IPS DF 6.9 (cell line): ENCODE data around the gene HIVEP1.

ENCODE experiments used
- DNase-seq: peaks from one replicate; pipeline ENCODE4 v3.0.0-alpha.2; 2013; ENCODE audit warnings: low read depth, low spot score
- H3K27ac ChIP-seq: one replicate; pipeline ENCODE4 v1.5.1; 2013; ENCODE audit warnings: low read length, control low read depth
- H3K27me3 ChIP-seq: 2 replicates; pipeline ENCODE4 v1.6.1; 2013; ENCODE audit warnings: mild to moderate bottlenecking, low read length; ENCODE audit not compliant: control insufficient read depth, insufficient read depth
- H3K36me3 ChIP-seq: 2 replicates; pipeline ENCODE4 v1.6.1; 2013; ENCODE audit warnings: low read length; ENCODE audit not compliant: control insufficient read depth, insufficient read depth
- H3K4me1 ChIP-seq: 2 replicates; pipeline ENCODE4 v1.6.1; 2013; ENCODE audit warnings: low read length; ENCODE audit not compliant: control insufficient read depth, insufficient read depth
- H3K4me3 ChIP-seq: 2 replicates; pipeline ENCODE4 v1.5.1; 2013; ENCODE audit warnings: mild to moderate bottlenecking, low read length
- H3K9me3 ChIP-seq: 2 replicates; pipeline ENCODE4 v1.6.1; 2013; ENCODE audit warnings: low read length, inconsistent platforms; ENCODE audit not compliant: control insufficient read depth, insufficient read depth
- WGBS: extraction: QIAGEN DNeasy Blood & Tissue Kit; methylation state at CpG from one replicate; pipeline ENCODE4 v1.1.7; 2013; ENCODE audit warnings: mixed read lengths, missing lambda C conversion rate; ENCODE audit not compliant: insufficient read length, insufficient coverage; 5-methylcytosine and 5-hydroxymethylcytosine counted together

HIVEP1 gene

GRCh38 chr6:12115001-12115400 lies 102.9 kb downstream of the HIVEP1 start:
- no peak overlapping the region for H3K27ac ChIP-seq
- no peaks in the 10 kb centered on the region for H3K27me3 ChIP-seq
- no peaks in the 10 kb centered on the region for H3K9me3 ChIP-seq
- DNase-seq = no peak
- WGBS = no CpG with 5 or more reads among the region's 1 CpG
- no peak overlapping the region for H3K4me3 ChIP-seq
- H3K36me3 ChIP-seq = no peaks in the 10 kb centered on the region
- 0 out of 2 replicates have a peak, but pooled peaks cover 1% of the 10 kb centered on the region for H3K4me1 ChIP-seq

DNA sequence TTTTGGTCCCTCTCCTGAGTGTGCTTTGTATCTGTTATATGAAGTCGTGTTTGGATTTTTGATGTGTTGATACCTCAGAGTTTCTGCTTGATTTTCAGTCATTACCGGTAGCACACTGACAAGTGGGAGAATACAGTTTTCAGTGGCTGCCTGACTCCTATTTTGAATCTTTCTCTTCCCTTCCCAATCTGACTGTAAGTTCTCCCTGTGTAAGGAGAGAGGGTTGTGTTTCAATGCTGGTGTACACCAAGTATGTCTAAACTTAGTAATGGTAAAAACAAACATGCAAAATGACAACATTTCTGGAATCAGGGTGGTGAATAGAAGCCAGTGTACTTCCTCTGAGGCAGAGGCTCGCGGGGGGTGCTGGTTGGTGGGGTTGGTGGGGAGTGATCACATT lies 103.4 kb downstream of the HIVEP1 start:
- Histone ChIP-seq H3K36me3 (no peaks in the 10 kb centered on the region), H3K27me3 (no peaks in the 10 kb centered on the region), H3K27ac (no peak overlapping the region), H3K4me3 (no peak overlapping the region), H3K4me1 (0 out of 2 replicates have a peak, but pooled peaks cover 1% of the 10 kb centered on the region), H3K9me3 (no peaks in the 10 kb centered on the region)
- DNase-seq = no peak
- no CpG with 5 or more reads among the region's 4 CpGs for WGBS

- WGBS = no CpG with 5 or more reads among the region's 2 CpGs
- H3K4me3 ChIP-seq = no peak overlapping the region
- DNase-seq = no peak
- no peaks in the 10 kb centered on the region for H3K9me3 ChIP-seq
- H3K27me3 ChIP-seq = no peaks in the 10 kb centered on the region
- peaks cover 5% of the 10 kb centered on the region; the same call in 1 of the 2 replicates for H3K36me3 ChIP-seq
- 0 out of 2 replicates have a peak, but pooled peaks cover 1% of the 10 kb centered on the region for H3K4me1 ChIP-seq
- no peak overlapping the region for H3K27ac ChIP-seq
These were observed 104.2 kb downstream of the HIVEP1 start for GRCh38 chr6:12116264-12116800.

DNA sequence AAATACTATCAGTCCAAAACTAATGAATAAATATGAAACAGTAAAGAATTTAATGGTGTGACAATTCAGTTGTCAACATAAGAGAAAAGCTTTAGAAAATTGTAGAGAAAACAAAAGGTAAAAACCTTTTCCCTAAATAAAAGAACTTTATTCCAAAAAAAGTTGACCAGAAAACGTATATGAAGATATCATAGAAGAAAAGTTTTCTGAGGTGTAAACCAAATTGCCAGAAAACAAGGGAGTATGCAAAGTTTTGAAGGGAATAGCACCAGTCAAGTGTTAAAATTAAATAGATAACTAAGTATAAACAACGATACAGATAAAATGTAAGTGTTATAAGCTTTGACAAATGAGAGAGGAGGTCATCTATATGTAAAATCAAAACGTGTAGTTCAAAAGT lies 104.9 kb downstream of the HIVEP1 start:
- no CpG with 5 or more reads among the region's 3 CpGs for WGBS
- Histone ChIP-seq H3K4me3 (no peak overlapping the region), H3K27ac (no peak overlapping the region)

GRCh38 chr6:12118607-12119006 lies 106.5 kb downstream of the HIVEP1 start:
- no peak overlapping the region for H3K27ac ChIP-seq
- H3K27me3 ChIP-seq = no peaks in the 10 kb centered on the region
- no peak overlapping the region for H3K4me3 ChIP-seq
- no peak for DNase-seq
- H3K4me1 ChIP-seq = no peaks in the 10 kb centered on the region
- peaks cover 5% of the 10 kb centered on the region; the same call in 1 of the 2 replicates for H3K36me3 ChIP-seq
- no peaks in the 10 kb centered on the region for H3K9me3 ChIP-seq

More for the DNA sequence above, 104.9 kb downstream of the HIVEP1 start:
- peaks cover 5% of the 10 kb centered on the region; the same call in 1 of the 2 replicates for H3K36me3 ChIP-seq
- H3K4me1 ChIP-seq = 0 out of 2 replicates have a peak, but pooled peaks cover 1% of the 10 kb centered on the region
- H3K27me3 ChIP-seq = no peaks in the 10 kb centered on the region
- H3K9me3 ChIP-seq = no peaks in the 10 kb centered on the region
- DNase-seq = no peak

GRCh38 chr6:12119085-12119588 lies 107.0 kb downstream of the HIVEP1 start:
- Histone ChIP-seq H3K9me3 (no peaks in the 10 kb centered on the region), H3K27me3 (no peaks in the 10 kb centered on the region; the same call in 1 of the 2 replicates), H3K36me3 (peaks cover 5% of the 10 kb centered on the region; the same call in 1 of the 2 replicates), H3K4me1 (no peaks in the 10 kb centered on the region), H3K4me3 (no peak overlapping the region), H3K27ac (no peak overlapping the region)
- no peak for DNase-seq
- no CpG with 5 or more reads among the region's 2 CpGs for WGBS

GRCh38 chr6:12125396-12125795 lies 113.3 kb downstream of the HIVEP1 start:
- peaks cover 5% of the 10 kb centered on the region; the same call in 1 of the 2 replicates for H3K36me3 ChIP-seq
- H3K27me3 ChIP-seq = no peaks in the 10 kb centered on the region; the same call in 1 of the 2 replicates
- no peak overlapping the region for H3K27ac ChIP-seq
- H3K4me1 ChIP-seq = no peaks in the 10 kb centered on the region
- WGBS = no CpG with 5 or more reads among the region's 4 CpGs
- H3K9me3 ChIP-seq = no peaks in the 10 kb centered on the region
- no peak for DNase-seq
- H3K4me3 ChIP-seq = no peak overlapping the region

- no CpG with 5 or more reads among the region's 1 CpG for WGBS
- Histone ChIP-seq H3K27me3 (no peaks in the 10 kb centered on the region; the same call in 1 of the 2 replicates), H3K9me3 (no peaks in the 10 kb centered on the region), H3K4me3 (no peak overlapping the region), H3K36me3 (peaks cover 3% of the 10 kb centered on the region; the same call in 1 of the 2 replicates), H3K27ac (no peak overlapping the region), H3K4me1 (no peaks in the 10 kb centered on the region)
- DNase-seq = no peak
These were observed 113.9 kb downstream of the HIVEP1 start for GRCh38 chr6:12126051-12126450.

DNA sequence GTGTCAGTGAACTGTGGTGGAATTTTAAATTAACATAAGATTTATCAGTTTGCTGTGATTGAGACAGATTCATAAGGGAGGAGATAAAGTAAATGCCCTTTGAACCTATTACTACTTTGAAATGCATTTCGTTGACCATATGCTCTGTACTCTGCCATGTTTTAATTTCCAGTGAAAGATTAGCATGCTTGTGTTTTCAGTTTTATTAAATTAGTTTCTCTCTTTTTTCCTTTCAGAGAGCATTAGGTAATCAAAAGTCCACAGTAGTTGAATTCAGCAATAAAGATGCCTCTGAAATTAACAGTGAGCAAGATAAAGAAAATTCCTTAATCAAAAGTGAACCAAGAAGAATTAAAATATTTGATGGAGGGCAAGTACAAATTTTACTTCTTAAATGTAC lies 117.4 kb downstream of the HIVEP1 start:
- H3K36me3 ChIP-seq = no peaks in the 10 kb centered on the region
- H3K27ac ChIP-seq = no peak overlapping the region
- no peak overlapping the region for H3K4me3 ChIP-seq
- no peaks in the 10 kb centered on the region for H3K4me1 ChIP-seq
- H3K9me3 ChIP-seq = no peaks in the 10 kb centered on the region
- no peaks in the 10 kb centered on the region for H3K27me3 ChIP-seq
- no peak for DNase-seq
- no CpG with 5 or more reads among the region's 1 CpG for WGBS

GRCh38 chr6:12132351-12133222 lies 120.5 kb downstream of the HIVEP1 start:
- H3K4me3 ChIP-seq = no peak overlapping the region
- H3K9me3 ChIP-seq = no peaks in the 10 kb centered on the region
- DNase-seq = no peak
- no peak overlapping the region for H3K27ac ChIP-seq
- no peaks in the 10 kb centered on the region for H3K27me3 ChIP-seq
- no peaks in the 10 kb centered on the region for H3K4me1 ChIP-seq
- no CpG with 5 or more reads among the region's 4 CpGs for WGBS
- H3K36me3 ChIP-seq = no peaks in the 10 kb centered on the region
